SH-SY5Y (cell line): ENCODE data around the gene ZNF280B.

ENCODE experiments used
- GATA2 ChIP-seq: IDR thresholded peaks from 2 replicates; pipeline ENCODE4 v1.6.1; 2011; ENCODE audit warnings: mild to moderate bottlenecking, low read depth, low read length
- GATA3 ChIP-seq: IDR thresholded peaks from 2 replicates; pipeline ENCODE4 v1.6.1; 2011; ENCODE audit warnings: low read depth, mild to moderate bottlenecking, low read length, moderate library complexity

GRCh38 chr22:22440188-22440587 is 68.4 kb downstream of the ZNF280B start:
- TF ChIP-seq GATA2 = no peak
- TF ChIP-seq GATA3 = no peak
